H1 (cell line): ENCODE data around the gene LRP5.

Experiments used
- CTCF ChIP-seq, 3 experiments: IDR thresholded peaks; 1 replicate in 2 of 3; 2 replicates in 1 of 3; pipeline versions ENCODE4 v1.5.1 to v1.6.1; 2011; ENCODE audit warnings: low read length in 3 of 3, mild to moderate bottlenecking in 3 of 3, inconsistent platforms in 2 of 3, low read depth in 1 of 3, moderate library complexity in 1 of 3; ENCODE audit not compliant: insufficient read depth in 1 of 3; ENCODE audit errors: control extremely low read depth in 1 of 3
- SUZ12 ChIP-seq: fragments of 200-600 bp; sonication (generic); IDR thresholded peaks from 2 replicates; pipeline ENCODE4 v1.6.1; 2012; ENCODE audit warnings: mild to moderate bottlenecking, inconsistent platforms, low read length, moderate library complexity, mixed read lengths

- TF ChIP-seq CTCF (IDR thresholded peaks at IDR 0.05; ENCODE audit: control extremely low read depth in 1 of 3, insufficient read depth in 1 of 3, low read depth in 1 of 3, low read length in 3 of 3) (no peak), SUZ12 (no peak)
Observed at GRCh38 chr11:68444566-68444965, 132.2 kb downstream of the LRP5 start.
